K562 (cell line): ENCODE results near the gene MED29. TPM values are rescaled to one million over a fixed set of nuclear protein-coding genes. Genes with fewer than 3 reads are reported as not detected.
A peak's percentile ranks its signal among the peaks of the same experiment; 100 is the strongest.

ENCODE experiments used
- ATAC-seq: fragments of 200-7000 bp; cut with Tn5 transposase; 3 replicates; pipeline ENCODE4 v1.9.1; 2020; ENCODE audit warnings: moderate library complexity
- BruUV-seq: library from RNA; stranded (reverse); fragments of 400-500 nt; replicated peaks from 2 replicates; lab custom pipeline; 2021; lab: Mats Ljungman, UMichigan
- CTCF ChIA-PET: fragments of 300-600 bp; formaldehyde crosslinking; extraction: SDS; loops from one replicate; lab custom pipeline; 2021; ENCODE audit warnings: low intra/inter-chr PET ratio; lab: Yijun Ruan, JAX
- POLR2A ChIA-PET: fragments of 300-600, 350-650 bp; sonication (Branson Sonifier 250); formaldehyde crosslinking; extraction: SDS; loops from one replicate; lab custom pipeline; 2021; ENCODE audit warnings: antibody characterized with exemption, inconsistent platforms; lab: Yijun Ruan, JAX
- DNase-seq, 4 experiments: peaks; one replicate each; pipeline versions ENCODE4 v3.0.0 to v3.0.0-alpha.2; 2011 to 2018; ENCODE audit warnings: low spot score in 3 of 4, mixed read lengths in 3 of 4; ENCODE audit errors: extremely low read depth in 1 of 4
- FAIRE-seq: peaks from 2 replicates; lab custom pipeline; 2011; peaks lifted over from hg19 to GRCh38; lab: Jason Lieb, UNC
- H2AFZ ChIP-seq: 2 replicates; pipeline ENCODE4 v1.6.0; 2011; ENCODE audit warnings: low read depth, low read length, control low read depth, inconsistent platforms
- H3K27ac ChIP-seq: fragments of 200-600 bp; 3 replicates; pipeline ENCODE4 v1.8.0; 2011; ENCODE audit warnings: low read depth, mild to moderate bottlenecking, control low read depth, inconsistent platforms, low read length, moderate library complexity, mixed read lengths; ENCODE audit errors: extremely low read depth
- H3K27me3 ChIP-seq, 2 experiments: fragments of 300-600 bp in 1 of 2; 2 replicates in 1 of 2; 3 replicates in 1 of 2; pipeline versions ENCODE4 v1.6.0 to v1.8.0; 2011; ENCODE audit warnings: inconsistent platforms in 2 of 2, low read length in 2 of 2, mild to moderate bottlenecking in 1 of 2, mixed read lengths in 1 of 2, moderate library complexity in 1 of 2; ENCODE audit not compliant: control insufficient read depth in 2 of 2, insufficient read depth in 2 of 2
- H3K36me3 ChIP-seq: fragments of 300-600 bp; 3 replicates; pipeline ENCODE4 v1.8.0; 2011; ENCODE audit warnings: mild to moderate bottlenecking, low read length, inconsistent platforms; ENCODE audit not compliant: control insufficient read depth, insufficient read depth
- H3K4me1 ChIP-seq, 2 experiments: fragments of 200-600 bp in 1 of 2; replicated peaks in 1 of 2; 2 replicates in 1 of 2; 3 replicates in 1 of 2; pipeline versions ENCODE4 v1.5.1 to v1.8.0; 2011; ENCODE audit warnings: inconsistent platforms in 2 of 2, low read length in 2 of 2, mild to moderate bottlenecking in 1 of 2, mixed read lengths in 1 of 2, moderate library complexity in 1 of 2; ENCODE audit not compliant: control insufficient read depth in 2 of 2, insufficient read depth in 2 of 2
- H3K4me2 ChIP-seq: 2 replicates; pipeline ENCODE4 v1.6.1; 2011; ENCODE audit warnings: low read length, control low read depth, inconsistent platforms, mixed read lengths; ENCODE audit not compliant: insufficient read depth
- H3K4me3 ChIP-seq: fragments of 200-600 bp; sonication (generic), shearing (Covaris generic); 2 replicates; pipeline ENCODE4 v1.5.1; 2016; ENCODE audit warnings: control low read depth, inconsistent platforms
- H3K79me2 ChIP-seq: fragments of 200-600 bp; 3 replicates; pipeline ENCODE4 v1.8.0; 2011; ENCODE audit warnings: low read length, inconsistent platforms; ENCODE audit not compliant: control insufficient read depth, insufficient read depth
- H3K9ac ChIP-seq, 2 experiments: 2 replicates each; pipeline versions ENCODE4 v1.6.0 to v1.6.1; 2011; ENCODE audit warnings: low read depth in 2 of 2, low read length in 2 of 2, control low read depth in 1 of 2, inconsistent platforms in 1 of 2, mild to moderate bottlenecking in 1 of 2, mixed read lengths in 1 of 2; ENCODE audit not compliant: insufficient read depth in 1 of 2
- H3K9me1 ChIP-seq: one replicate; pipeline ENCODE4 v1.6.0; 2011; ENCODE audit warnings: inconsistent platforms, mild to moderate bottlenecking, low read length, moderate library complexity; ENCODE audit not compliant: control insufficient read depth, insufficient read depth
- H3K9me3 ChIP-seq: replicated peaks from 2 replicates; pipeline ENCODE4 v1.5.1; 2011; ENCODE audit warnings: low read depth, low read length, inconsistent platforms; ENCODE audit not compliant: control insufficient read depth, insufficient read depth
- H4K20me1 ChIP-seq: replicated peaks from 2 replicates; pipeline ENCODE4 v1.6.1; 2011; ENCODE audit warnings: low read length, inconsistent platforms, mixed read lengths; ENCODE audit not compliant: control insufficient read depth, insufficient read depth
- EGR1 ChIP-seq: fragments of 450-650 bp; conservative IDR thresholded peaks from 2 replicates; pipeline ENCODE4 v1.6.1; 2017; ENCODE audit warnings: mild to moderate bottlenecking
- JUN ChIP-seq, 2 experiments: sonication (generic) in 1 of 2; formaldehyde crosslinking in 1 of 2; IDR thresholded peaks; 2 replicates each; pipeline versions ENCODE4 v1.6.1 to v1.8.0; 2012 to 2022; ENCODE audit warnings: borderline replicate concordance in 2 of 2, mild to moderate bottlenecking in 2 of 2, improper control_type of control experiment in 1 of 2, low read depth in 1 of 2, low read length in 1 of 2, missing genetic modification reagents in 1 of 2
- MTA1 ChIP-seq: fragments of 450-650 bp; IDR thresholded peaks from 2 replicates; pipeline ENCODE4 v1.6.1; 2017; ENCODE audit warnings: borderline replicate concordance
- POLR2AphosphoS2 ChIP-seq: IDR thresholded peaks from 2 replicates; pipeline ENCODE4 v1.6.1; 2012; ENCODE audit warnings: low read length, improper control_type of control experiment
- POLR2G ChIP-seq: fragments of 200-400 bp; formaldehyde crosslinking; IDR thresholded peaks from 2 replicates; pipeline ENCODE4 v1.6.1; 2017; ENCODE audit warnings: low read depth, mild to moderate bottlenecking, antibody characterized with exemption, low read length, moderate library complexity
- RBFOX2 ChIP-seq: fragments of 200-400 bp; formaldehyde crosslinking; IDR thresholded peaks from 2 replicates; pipeline ENCODE4 v1.6.1; 2017; ENCODE audit warnings: low read depth, mild to moderate bottlenecking, low read length, moderate library complexity
- STAT5A ChIP-seq: IDR thresholded peaks from 2 replicates; pipeline ENCODE4 v1.6.1; 2012; ENCODE audit warnings: low read length, inconsistent platforms, borderline replicate concordance
- UBTF ChIP-seq, 2 experiments: IDR thresholded peaks; 2 replicates each; pipeline ENCODE4 v1.6.1; 2012; ENCODE audit warnings: improper control_type of control experiment in 2 of 2, low read depth in 2 of 2, low read length in 2 of 2, borderline replicate concordance in 1 of 2
- WGBS: fragments of 100-300 bp; shearing (Covaris generic); methylation state at CpG from one replicate; pipeline ENCODE4 v1.1.6; 2016; ENCODE audit warnings: low coverage, mixed read lengths; ENCODE audit not compliant: insufficient coverage; ENCODE audit errors: missing lambda C conversion rate; 5-methylcytosine and 5-hydroxymethylcytosine counted together
- in situ Hi-C: fragments of 300-500 bp; cut with MboI; formaldehyde crosslinking; loops from 4 replicates; pipeline ENCODE4 v1.15.0; 2018; ENCODE audit warnings: inconsistent platforms, mixed read lengths
- intact Hi-C: fragments of 100-400 bp; cut with micrococcal nuclease; formaldehyde crosslinking; loops from 2 replicates; pipeline ENCODE4 v1.14.2; 2022
- polyA plus RNA-seq, 8 experiments: library from polyadenylated mRNA; depleted of rRNA in 4 of 8; stranded (reverse) in 5 of 8; unstranded in 3 of 8; fragments of >200 nt; fragmentation: Nextera tagmentation in 2 of 8; fragmentation: Illumina TruSeq in 1 of 8; extraction: Ambion mirVana in 2 of 8; extraction: Trizol in 1 of 8; gene quantifications; 2 replicates each; pipeline versions ENCODE4 v1.2.1 to v1.2.3, GENCODE V29; 2011 to 2014; ENCODE audit warnings: inconsistent platforms in 1 of 8, missing spikeins in 1 of 8
- total RNA-seq, 7 experiments: library from RNA; depleted of rRNA in 6 of 7; stranded (reverse); fragments of >200 nt in 6 of 7; fragmentation: Illumina TruSeq in 2 of 7; extraction: Trizol in 2 of 7; gene quantifications; 2 replicates each; pipeline versions ENCODE4 v1.2.1 to v1.2.3, GENCODE V29; 2011 to 2021; ENCODE audit warnings: low replicate concordance in 1 of 7

The MED29 gene
- total and polyA plus RNA-seq, 9 of the 15 experiments (the other 6 are each of a cell fraction or from before 2014, with no cell fraction given) = 1.8 to 22.6 (median 12.4) TPM

DNA sequence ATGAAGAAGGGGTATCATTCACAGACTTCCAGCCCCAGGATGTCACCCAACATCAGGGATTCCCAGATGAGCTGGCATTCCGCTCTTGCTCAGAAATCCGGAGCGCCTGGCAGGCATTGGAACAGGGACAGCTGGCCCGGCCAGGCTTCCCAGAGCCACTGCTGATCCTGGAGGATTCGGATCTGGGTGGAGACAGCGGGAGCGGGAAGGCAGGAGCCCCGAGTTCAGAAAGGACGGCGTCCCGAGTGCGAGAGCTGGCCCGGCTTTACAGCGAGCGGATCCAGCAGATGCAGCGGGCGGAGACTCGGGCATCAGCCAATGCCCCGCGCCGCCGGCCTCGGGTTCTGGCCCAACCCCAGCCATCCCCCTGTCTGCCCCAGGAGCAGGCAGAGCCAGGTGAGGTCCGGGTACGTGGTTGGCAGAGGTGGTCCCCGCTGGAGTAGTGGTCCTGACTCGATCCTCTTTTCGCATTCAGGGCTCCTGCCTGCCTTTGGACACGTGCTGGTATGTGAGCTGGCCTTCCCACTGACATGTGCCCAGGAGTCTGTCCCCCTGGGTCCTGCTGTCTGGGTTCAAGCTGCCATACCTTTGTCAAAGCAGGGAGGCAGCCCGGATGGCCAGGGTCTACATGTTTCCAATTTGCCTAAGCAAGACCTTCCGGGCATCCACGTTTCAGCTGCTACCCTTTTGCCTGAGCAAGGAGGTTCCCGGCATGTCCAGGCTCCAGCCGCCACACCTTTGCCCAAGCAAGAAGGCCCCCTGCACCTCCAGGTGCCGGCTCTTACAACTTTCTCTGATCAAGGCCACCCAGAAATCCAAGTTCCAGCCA is 32.3 kb downstream of the MED29 start:
- ATAC-seq (no peak), FAIRE-seq (no peak), DNase-seq (no peak)
- ChIA-PET POLR2A (interaction anchor here (0.7 to 9.1 kb wide), 7 partner anchors 10 to 80 kb away, joined by 3 to 141 read pairs (median 4); partner anchors contain the start of genes PLEKHG2 and RPS16), CTCF (no interaction called here)
- Histone ChIP-seq H3K9ac (peak overlapping the region in 1 of 2 experiments; percentile 50; a peak in 2 of 4 replicates), H3K4me3 (no peak overlapping the region), H3K4me2 (no peak overlapping the region), H3K9me3 (no peaks in the 10 kb centered on the region), H3K36me3 (peaks cover 25% of the 10 kb centered on the region; the same call in 2 of the 3 replicates), H3K4me1 (peaks cover 0 to 11% of the 10 kb centered on the region in 2 experiments; a peak in 1 of 5 replicates), H3K9me1 (no peaks in the 10 kb centered on the region), H4K20me1 (no peaks in the 10 kb centered on the region), H3K27me3 (no peaks in the 10 kb centered on the region), H2AFZ (no peak overlapping the region), H3K27ac (no peak overlapping the region), H3K79me2 (no peaks in the 10 kb centered on the region)
- intact Hi-C loops = no loop called here
- no peak for TF ChIP-seq MTA1
- TF ChIP-seq POLR2G = peak; percentile 42; the same call in 1 of the 2 replicates
- peak; percentile 26; the same call in 1 of the 2 replicates for TF ChIP-seq RBFOX2
- in situ Hi-C loops = no loop called here
- 82% methylated on average over 28 of the region's 35 CpGs for WGBS
- no TSS peak for BruUV-seq

DNA sequence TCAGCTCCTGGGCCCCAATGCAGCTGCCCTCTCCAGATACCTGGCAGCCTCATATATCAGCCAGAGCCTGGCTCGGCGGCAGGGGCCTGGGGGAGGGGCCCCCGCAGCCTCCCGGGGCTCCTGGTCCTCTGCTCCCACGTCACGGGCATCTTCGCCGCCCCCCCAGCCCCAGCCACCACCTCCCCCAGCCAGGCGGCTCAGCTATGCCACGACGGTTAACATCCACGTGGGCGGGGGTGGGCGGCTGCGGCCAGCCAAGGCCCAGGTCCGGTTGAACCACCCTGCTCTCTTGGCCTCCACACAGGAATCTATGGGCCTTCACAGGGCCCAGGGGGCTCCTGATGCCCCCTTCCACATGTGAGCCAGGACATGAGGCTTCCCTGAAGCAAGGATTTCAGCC is 33.8 kb downstream of the MED29 start:
- Histone ChIP-seq H2AFZ (no peak overlapping the region), H3K4me2 (no peak overlapping the region), H3K27me3 (no peaks in the 10 kb centered on the region), H3K27ac (no peak overlapping the region), H3K36me3 (peaks cover 18% of the 10 kb centered on the region; the same call in 1 of the 3 replicates), H3K4me3 (no peak overlapping the region), H3K9me1 (no peaks in the 10 kb centered on the region), H3K79me2 (no peaks in the 10 kb centered on the region), H4K20me1 (no peaks in the 10 kb centered on the region), H3K9me3 (no peaks in the 10 kb centered on the region), H3K4me1 (peaks cover 0 to 13% of the 10 kb centered on the region in 2 experiments; a peak in 1 of 5 replicates), H3K9ac (no peak overlapping the region)
- CTCF ChIA-PET = no interaction called here
- no TSS peak for BruUV-seq
- in situ Hi-C loops = no loop called here
- WGBS = 59% methylated on average over 7 of the region's 16 CpGs
- FAIRE-seq = no peak
- intact Hi-C loops = no loop called here
- ATAC-seq = no peak
- POLR2A ChIA-PET = interaction anchor here (0.8 to 9.1 kb wide), 2 partner anchors 8 to 34 kb away, joined by 3 to 141 read pairs; partner anchors contain the start of genes MED29 and RPS16
- DNase-seq = no peak
- 0 out of 2 replicates have a peak, but pooled peaks have one; percentile 21 for TF ChIP-seq EGR1
- TF ChIP-seq POLR2G = peak; percentile 49
- peak; percentile 70 for TF ChIP-seq POLR2AphosphoS2
- TF ChIP-seq UBTF (IDR thresholded peaks at IDR 0.05; ENCODE audit: borderline replicate concordance in 1 of 2, low read depth in 2 of 2, low read length in 2 of 2) = no peak
- TF ChIP-seq JUN (IDR thresholded peaks at IDR 0.05; ENCODE audit: borderline replicate concordance, low read depth, low read length) = no peak
- no peak for TF ChIP-seq JUN (CRISPR knock-in tag; IDR thresholded peaks at IDR 0.05; ENCODE audit: borderline replicate concordance)
- peak; percentile 33; the same call in 1 of the 2 replicates for TF ChIP-seq RBFOX2
- TF ChIP-seq STAT5A = no peak
